ENCODE results near the gene ESYT1. TPM values are rescaled to one million over a fixed set of nuclear protein-coding genes. Genes with fewer than 3 reads are reported as not detected.

Gene ESYT1
- total RNA-seq, 2 donors from 2014 or later, result 66.8 to 167 TPM

DNA sequence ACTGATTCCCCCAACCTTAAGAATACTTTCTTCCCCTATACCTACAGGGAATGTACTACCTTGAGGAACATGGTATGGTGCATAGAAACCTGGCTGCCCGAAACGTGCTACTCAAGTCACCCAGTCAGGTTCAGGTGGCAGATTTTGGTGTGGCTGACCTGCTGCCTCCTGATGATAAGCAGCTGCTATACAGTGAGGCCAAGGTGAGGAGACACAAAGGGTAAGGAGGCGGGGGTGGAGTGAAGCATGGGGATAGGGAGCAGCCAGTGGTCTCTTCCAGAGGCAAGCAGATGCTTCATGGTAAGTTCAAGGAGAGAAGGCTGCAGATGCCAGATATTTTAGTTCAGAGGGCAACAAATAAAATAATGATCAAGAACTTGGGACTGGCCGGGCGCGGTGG, 30.3 kb upstream of the ESYT1 start:
- H3K9me3 ChIP-seq, result no peaks in the 10 kb centered on the region
- no peak for TF ChIP-seq POLR2A (IDR thresholded peaks at IDR 0.05)
- TF ChIP-seq POLR2AphosphoS5 (IDR thresholded peaks at IDR 0.05), result no peak
- peaks cover 0 to 4% of the 10 kb centered on the region in 2 donors for H3K36me3 ChIP-seq
- H3K27me3 ChIP-seq (replicated peaks; ENCODE audit: insufficient read depth), result no peaks in the 10 kb centered on the region
- no peak for DNase-seq (ENCODE audit: low spot score)
- no peaks in the 10 kb centered on the region for H3K4me1 ChIP-seq (replicated peaks)
- WGBS, result 92% methylated on average over 6 of the region's 6 CpGs
- no peak overlapping the region for H3K4me3 ChIP-seq
- intact Hi-C loops (cut with DNase I), result no loop called here
- H3K27ac ChIP-seq, result no peak overlapping the region

- Histone ChIP-seq H3K27me3 (replicated peaks; ENCODE audit: insufficient read depth) (no peaks in the 10 kb centered on the region), H3K9me3 (no peaks in the 10 kb centered on the region), H3K4me3 (no peak overlapping the region), H3K27ac (no peak overlapping the region), H3K36me3 (no peaks in the 10 kb centered on the region), H3K4me1 (replicated peaks) (no peaks in the 10 kb centered on the region)
- TF ChIP-seq POLR2AphosphoS5 (IDR thresholded peaks at IDR 0.05), result no peak
- no peak for TF ChIP-seq CTCF (IDR thresholded peaks at IDR 0.05)
- no peak for TF ChIP-seq POLR2A (IDR thresholded peaks at IDR 0.05)
- intact Hi-C loops (cut with DNase I), result no loop called here
- WGBS, result 86% methylated on average over 3 of the region's 3 CpGs
- DNase-seq (ENCODE audit: low spot score), result no peak
These were observed 29.5 kb upstream of the ESYT1 start for GRCh38 chr12:56098592-56098991.

DNA sequence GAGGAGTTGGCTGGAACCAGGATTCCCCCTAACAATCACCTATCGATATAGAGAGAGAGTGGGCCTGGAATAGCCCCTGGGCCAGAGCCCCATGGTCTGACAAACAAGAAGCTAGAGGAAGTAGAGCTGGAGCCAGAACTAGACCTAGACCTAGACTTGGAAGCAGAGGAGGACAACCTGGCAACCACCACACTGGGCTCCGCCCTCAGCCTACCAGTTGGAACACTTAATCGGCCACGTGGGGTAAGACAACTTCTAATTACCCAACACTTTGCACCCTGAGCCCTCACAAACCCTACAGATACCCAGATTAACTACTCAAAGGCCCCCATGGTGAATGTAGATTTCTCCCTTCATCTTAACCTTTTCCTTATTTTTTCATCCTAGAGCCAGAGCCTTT, 28.3 kb upstream of the ESYT1 start:
- Histone ChIP-seq H3K4me1 (replicated peaks) (no peaks in the 10 kb centered on the region), H3K27ac (no peak overlapping the region), H3K27me3 (replicated peaks; ENCODE audit: insufficient read depth) (no peaks in the 10 kb centered on the region), H3K4me3 (no peak overlapping the region), H3K36me3 (no peaks in the 10 kb centered on the region), H3K9me3 (no peaks in the 10 kb centered on the region)
- 91% methylated on average over 4 of the region's 4 CpGs for WGBS
- intact Hi-C loops (cut with DNase I), result loop anchor here (5.0 to 10.0 kb wide), 3 partner anchors 52 to 365 kb away; partner anchors contain the start of gene SUOX
- DNase-seq (ENCODE audit: low spot score), result no peak
- TF ChIP-seq POLR2AphosphoS5 (IDR thresholded peaks at IDR 0.05) (no peak), POLR2A (IDR thresholded peaks at IDR 0.05) (no peak), CTCF (IDR thresholded peaks at IDR 0.05) (no peak)

DNA sequence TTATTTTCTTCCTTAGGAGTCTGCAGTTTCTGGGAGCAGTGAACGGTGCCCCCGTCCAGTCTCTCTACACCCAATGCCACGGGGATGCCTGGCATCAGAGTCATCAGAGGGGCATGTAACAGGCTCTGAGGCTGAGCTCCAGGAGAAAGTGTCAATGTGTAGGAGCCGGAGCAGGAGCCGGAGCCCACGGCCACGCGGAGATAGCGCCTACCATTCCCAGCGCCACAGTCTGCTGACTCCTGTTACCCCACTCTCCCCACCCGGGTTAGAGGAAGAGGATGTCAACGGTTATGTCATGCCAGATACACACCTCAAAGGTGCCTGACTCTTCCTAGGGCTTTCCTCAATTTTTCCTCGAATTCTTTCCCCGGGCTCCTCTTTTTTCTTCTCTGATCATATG, 27.0 kb upstream of the ESYT1 start:
- Histone ChIP-seq H3K27me3 (replicated peaks; ENCODE audit: insufficient read depth) (no peaks in the 10 kb centered on the region), H3K27ac (no peak overlapping the region), H3K9me3 (no peaks in the 10 kb centered on the region), H3K36me3 (no peaks in the 10 kb centered on the region), H3K4me3 (no peak overlapping the region), H3K4me1 (replicated peaks) (peaks cover 10% of the 10 kb centered on the region)
- no peak for TF ChIP-seq CTCF (IDR thresholded peaks at IDR 0.05)
- no peak for TF ChIP-seq POLR2AphosphoS5 (IDR thresholded peaks at IDR 0.05)
- no peak for TF ChIP-seq POLR2A (IDR thresholded peaks at IDR 0.05)
- intact Hi-C loops (cut with DNase I), result loop anchor here (5.0 to 10.0 kb wide), 3 partner anchors 54 to 366 kb away; partner anchors contain the start of gene SUOX
- 89% methylated on average over 14 of the region's 14 CpGs for WGBS
- no peak for DNase-seq (ENCODE audit: low spot score)

DNA sequence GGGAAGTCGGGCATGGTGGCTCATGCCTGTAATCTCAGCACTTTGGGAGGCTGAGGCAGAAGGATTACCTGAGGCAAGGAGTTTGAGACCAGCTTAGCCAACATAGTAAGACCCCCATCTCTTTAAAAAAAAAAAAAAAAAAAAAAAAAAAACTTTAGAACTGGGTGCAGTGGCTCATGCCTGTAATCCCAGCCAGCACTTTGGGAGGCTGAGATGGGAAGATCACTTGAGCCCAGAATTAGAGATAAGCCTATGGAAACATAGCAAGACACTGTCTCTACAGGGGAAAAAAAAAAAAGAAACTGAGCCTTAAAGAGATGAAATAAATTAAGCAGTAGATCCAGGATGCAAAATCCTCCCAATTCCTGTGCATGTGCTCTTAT, 25.4 kb upstream of the ESYT1 start:
- Histone ChIP-seq H3K27ac (no peak overlapping the region), H3K36me3 (peaks cover 2 to 6% of the 10 kb centered on the region in 2 donors), H3K9me3 (no peaks in the 10 kb centered on the region), H3K4me3 (no peak overlapping the region), H3K27me3 (replicated peaks; ENCODE audit: insufficient read depth) (no peaks in the 10 kb centered on the region), H3K4me1 (replicated peaks) (peaks cover 10% of the 10 kb centered on the region)
- no peak for DNase-seq (ENCODE audit: low spot score)
- WGBS, result 92% methylated on average over 1 of the region's 1 CpG
- intact Hi-C loops (cut with DNase I), result loop anchor here (5.0 to 10.0 kb wide), 3 partner anchors 55 to 368 kb away; partner anchors contain the start of gene SUOX
- no peak for TF ChIP-seq CTCF (IDR thresholded peaks at IDR 0.05)
- no peak for TF ChIP-seq POLR2A (IDR thresholded peaks at IDR 0.05)
- no peak for TF ChIP-seq POLR2AphosphoS5 (IDR thresholded peaks at IDR 0.05)
